Fibroblast of gingiva (primary cell): ENCODE measurements around the gene OPA3.
"Not testable (repeated sequence)": the region's sequence is repeated elsewhere in the genome, so short reads cannot be mapped to it uniquely, and the experiment has no call there.

ENCODE experiments used
- DNase-seq: peaks from one replicate; pipeline ENCODE4 v3.0.0-alpha.2; 2011; ENCODE audit warnings: low read depth

Gene OPA3

DNA sequence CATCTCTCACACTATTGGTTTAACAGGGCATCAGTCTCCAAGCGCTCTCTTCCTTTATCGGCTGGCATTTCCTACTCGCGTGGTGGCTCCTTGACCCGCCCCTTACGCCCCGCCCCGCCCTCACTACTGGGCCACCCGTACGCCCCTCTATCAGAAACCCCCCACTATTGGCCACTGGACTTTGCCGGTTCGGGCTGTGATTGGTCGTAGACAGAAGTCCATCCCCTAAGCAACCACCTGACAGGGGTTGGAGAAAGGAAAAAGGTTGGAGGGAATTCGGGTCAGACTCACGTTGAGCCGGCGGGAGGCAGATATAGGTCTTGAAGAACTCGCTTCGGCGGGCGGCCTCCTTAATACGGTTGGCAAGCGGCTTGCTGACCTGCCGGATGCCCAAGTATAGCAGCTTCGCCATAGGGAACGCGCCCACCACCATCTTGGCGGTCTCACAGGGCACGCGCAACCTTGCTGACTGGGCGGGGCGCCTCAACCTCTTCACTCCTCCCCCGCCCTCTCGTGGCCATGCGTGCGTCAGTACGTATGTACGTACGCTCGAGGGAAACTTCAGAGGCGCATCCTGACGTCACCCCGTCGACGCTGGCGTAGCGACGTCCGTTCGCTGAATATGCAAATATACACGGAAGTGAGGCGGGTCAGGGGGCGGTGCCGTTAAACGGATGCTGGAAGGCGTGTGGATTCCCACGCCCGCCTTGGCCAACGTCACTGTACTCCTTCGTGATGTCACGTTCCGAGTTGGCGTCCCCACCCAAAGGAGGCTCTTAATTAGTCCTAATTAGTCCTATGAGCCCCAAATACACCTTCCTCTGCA lies at the start of gene OPA3:
OPA3 (minus strand) TSS at position 471 of the 826 bp plus-strand sequence; CDS start at position 433, 38 bp downstream.
- DNase-seq = peak; percentile 100

DNA sequence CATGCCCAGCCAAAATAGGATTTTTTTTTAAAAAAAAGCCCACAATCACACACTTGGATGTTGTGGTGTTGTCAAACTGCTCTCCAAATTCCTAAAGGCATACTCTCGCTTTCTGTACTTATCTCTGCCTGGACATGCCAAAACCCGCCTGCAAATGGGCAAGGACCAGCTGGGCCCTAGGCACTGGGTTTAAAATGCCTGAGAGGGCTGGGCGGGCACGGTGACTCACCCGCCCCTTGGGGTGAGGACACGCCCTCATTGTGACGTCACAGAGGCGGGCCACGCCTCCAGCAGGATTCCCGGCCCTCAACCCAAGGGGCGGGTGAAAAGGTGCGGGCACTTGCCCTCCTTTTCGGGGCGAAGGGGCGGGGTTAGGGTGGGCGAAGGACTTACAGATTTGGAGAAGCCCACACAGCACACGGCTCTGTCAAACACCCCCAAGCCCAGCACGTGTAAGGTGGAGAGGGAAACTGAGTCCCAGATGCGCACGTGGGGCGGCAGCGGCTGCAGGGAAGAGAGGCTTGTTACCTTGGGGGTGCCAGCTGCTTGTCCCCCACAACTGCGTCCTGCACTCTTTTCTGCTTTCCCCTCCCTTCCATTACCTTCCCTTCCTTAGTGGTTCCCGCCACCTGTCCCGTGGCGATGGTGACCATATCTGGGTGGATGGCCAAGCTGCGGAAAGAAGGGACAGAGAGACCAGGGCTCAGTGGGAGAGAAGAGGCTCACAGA lies 48.0 kb upstream of the OPA3 start:
- DNase-seq = peak; percentile 92

DNA sequence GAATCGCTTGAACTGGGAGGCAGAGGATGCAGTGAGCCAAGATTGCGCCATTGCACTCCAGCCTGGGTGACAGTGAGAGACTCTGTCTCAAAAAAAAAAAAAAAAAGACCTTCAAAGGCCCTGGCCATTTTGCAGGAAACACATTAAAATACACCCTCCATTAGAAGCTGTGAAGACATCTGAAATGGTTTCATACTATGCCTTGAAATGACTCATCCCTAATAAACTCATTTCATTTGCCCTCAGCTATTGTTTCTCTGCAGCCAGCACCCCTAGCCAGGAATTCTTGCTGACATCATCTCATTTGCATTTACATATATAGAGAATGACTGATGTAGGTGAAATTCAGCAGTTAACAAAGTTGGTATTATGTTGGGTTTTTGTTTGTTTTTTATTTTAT lies 45.9 kb upstream of the OPA3 start:
- peak; percentile 85 for DNase-seq

DNA sequence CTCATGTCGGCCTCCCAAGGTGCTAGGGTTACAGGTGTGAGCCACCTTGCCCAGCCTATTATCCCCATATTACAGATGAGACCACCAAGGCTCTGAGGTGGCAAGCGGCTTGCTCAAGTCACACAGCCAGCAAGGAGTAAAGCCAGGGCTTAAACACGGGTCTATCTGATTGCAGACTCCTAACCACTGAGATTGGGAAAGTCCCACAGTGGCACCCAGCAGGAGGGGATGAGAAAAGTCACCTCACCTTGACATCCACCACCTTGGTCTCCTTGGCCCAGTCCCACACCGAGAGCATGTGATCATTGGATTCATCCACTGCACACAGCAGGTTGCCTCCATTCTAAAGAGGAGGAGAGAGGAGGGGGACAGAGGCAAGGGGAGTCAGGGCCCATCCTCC lies 45.1 kb upstream of the OPA3 start:
- DNase-seq = no peak

DNA sequence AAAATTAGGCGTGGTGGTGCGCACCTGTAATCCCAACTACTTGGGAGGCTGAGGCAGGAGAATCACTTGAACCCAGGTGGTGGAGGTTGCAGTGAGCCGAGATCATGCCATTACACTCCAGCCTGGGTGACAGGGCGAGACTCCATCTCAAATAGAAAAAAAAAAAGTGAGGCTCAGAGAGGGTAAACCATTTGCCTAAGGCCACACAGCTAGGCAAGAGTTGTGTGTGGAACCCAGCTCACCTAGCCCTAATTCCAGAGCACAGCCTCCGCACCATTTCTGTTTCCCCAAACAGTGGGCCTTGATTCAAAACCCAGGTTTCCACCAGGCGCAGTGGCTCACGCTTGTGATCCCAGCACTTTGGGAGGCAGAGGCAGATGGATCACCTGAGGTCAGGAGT lies 43.6 kb upstream of the OPA3 start:
- DNase-seq = not testable (repeated sequence)

DNA sequence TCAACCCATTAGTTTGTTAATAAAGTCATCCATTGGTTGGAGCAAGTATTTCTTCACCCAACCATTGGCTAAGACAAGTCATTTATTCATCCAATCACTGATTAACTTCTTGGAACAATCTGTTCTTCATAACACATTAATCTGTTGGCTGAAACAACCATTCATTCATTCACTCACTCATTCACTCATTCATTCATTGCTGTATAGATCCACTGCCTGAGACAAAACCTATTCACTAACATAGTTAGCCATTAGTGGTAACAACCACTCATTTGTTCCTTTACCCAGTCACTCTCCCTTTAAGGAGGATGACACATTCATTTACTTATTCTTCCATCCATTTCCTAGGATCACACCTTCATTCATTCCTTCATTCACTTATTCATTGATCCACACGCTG lies 39.4 kb upstream of the OPA3 start:
- no peak for DNase-seq

DNA sequence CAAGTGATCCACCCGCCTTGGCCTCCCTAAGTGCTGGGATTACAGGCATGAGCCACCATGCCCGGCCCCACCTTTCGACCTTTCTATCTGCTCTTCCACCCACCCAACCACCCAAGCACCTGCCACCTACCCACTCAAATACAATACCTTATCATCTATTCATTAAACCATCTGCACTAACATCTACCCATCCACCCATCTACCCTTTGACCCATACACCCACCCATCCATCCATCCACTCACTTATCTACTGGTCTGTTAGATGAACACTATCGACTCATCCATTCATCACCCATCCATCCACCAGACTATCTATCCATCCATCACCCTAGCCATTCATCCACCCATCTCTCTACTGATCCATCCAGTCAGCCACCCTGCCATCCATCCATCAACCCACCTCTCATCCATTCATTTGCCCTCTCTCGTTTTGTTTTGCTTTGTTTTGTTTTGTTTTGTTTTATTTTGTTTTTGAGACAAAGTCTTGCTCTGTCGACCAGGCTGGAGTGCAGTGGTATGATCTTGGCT lies 37.4 kb upstream of the OPA3 start:
- no peak for DNase-seq

DNA sequence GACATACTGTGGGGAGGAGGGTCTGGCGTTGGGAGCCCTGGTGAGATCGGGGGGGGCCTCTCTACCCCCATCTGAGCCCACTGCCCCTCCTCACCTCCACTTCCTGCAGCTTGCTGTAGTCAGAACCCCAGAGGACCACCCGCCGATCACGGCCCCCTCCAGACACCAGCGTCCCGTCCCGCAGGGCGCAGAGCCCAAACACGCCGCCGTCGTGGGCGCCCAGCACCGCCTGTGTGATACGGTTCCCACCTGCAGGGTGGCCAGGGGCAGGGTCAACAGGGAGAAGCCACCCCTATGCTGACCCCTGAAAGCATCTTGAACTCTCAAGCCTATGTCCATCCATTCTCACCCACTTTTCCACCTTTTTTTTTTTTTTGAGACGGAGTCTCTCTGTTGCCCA lies 36.8 kb upstream of the OPA3 start:
- no peak for DNase-seq

DNA sequence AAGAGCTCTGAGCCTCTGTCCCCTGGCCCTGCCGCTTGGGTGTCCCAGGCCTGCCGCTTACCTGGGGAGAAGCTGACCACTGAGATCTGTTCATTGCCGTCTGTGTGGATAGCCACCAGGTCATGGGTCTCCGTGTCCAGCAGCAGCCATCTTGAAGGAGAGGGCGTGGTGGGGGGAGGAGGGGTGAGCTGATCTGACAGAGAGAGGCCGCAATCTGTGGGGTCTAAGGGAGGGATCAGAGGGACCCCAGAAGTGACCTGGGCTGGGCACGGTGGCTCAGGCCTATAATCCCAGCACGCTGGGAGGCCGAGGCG lies 32.1 kb upstream of the OPA3 start:
- DNase-seq = no peak

DNA sequence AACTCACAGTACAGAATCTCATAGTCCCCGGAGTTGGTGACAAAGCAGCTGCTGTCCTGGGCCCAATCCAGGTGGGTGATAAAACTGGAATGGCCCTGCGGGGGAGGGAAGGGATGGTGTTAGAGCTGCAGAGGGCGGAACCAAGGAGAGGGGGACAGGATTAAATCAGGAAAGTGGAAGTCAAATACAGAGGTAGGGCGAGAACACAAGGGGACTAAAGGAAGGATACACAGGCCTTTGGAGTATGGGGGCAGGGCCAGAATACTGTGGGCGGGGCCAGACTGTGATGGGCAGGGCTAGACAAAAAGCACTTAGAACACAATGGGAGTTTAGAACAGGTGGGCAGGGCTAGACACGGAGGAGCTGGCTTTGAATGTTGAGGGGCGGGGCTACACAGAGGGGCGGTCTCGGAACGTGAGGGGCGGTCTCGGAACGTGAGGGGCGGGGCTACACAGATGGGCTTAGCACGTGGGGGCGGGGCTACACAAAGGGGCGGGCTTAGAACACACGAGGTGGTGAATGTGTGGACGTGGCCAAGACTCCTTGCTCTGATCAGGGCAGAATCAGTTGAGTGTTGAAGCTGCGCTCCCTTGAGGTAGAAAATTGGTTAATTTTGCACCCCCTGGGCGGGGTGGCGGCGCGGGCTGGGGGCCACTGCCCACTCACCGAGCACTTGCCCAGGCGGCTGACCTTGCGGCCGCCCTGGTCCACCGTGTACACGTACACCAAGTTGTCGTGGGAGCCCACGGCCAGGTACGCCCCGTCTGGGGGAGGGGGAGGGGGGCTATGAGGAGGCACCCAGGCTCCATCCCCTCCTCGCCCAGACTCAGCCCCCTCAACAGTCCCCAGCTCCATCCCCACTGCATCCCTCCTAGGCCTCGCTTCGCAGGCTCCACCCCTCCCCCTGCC lies 31.4 kb upstream of the OPA3 start:
- DNase-seq = peak; percentile 73

DNA sequence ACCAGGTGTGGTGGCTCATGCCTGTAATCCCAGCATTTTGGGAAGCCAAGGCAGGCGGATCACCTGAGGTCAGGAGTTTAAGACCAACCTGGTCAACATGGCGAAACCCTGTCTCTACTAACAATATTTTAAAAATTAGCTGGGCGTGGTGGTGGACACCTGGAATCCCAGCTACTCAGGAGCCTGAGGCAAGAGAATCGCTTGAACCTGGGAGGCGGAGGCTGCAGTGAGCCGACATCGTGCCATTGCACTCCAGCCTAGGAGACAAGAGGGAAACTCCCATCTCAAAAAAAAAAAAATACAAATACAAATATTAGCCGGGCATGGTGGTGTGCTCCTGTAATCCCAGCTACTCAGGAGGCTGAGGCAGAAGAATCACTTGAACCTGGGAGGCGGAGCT lies 30.5 kb upstream of the OPA3 start:
- not testable (repeated sequence) for DNase-seq

DNA sequence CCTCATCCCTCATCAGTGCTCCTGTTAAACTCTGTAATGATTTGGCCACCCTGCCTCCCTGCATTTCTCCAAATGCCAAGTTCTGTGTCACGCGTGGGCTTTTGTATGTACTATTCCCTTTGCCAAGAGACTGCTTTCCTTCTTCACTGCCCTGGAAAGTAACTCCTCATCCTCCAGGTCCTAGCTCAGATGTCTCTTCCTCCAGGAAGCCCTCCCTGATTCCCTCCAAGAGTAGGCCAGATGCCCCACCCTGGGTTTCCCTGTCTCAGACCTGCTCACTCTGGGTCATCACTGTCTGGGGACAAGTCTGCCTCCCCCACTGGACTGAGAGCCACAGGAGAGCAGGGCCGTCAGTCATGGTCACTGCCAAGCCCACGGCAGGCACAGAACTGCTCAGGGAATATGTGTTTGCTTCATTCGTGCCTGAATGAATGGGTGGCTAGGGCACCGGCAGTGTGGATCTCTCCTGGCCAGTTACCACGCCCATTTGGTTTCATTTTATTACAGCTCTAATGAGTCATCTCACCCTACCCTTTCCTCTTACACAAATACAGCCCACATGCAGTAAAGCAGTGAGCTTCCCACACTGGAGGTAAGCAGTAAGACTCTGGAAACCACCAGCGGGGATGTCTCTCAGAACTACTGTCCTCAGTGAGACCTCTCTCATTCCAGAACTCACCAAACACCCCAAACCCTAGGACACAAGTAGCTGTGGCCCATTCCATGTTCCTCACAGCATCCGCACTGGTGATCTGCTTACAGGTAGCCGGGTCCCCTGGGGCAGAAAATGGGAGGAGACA lies 29.5 kb upstream of the OPA3 start:
- peak; percentile 65 for DNase-seq

DNA sequence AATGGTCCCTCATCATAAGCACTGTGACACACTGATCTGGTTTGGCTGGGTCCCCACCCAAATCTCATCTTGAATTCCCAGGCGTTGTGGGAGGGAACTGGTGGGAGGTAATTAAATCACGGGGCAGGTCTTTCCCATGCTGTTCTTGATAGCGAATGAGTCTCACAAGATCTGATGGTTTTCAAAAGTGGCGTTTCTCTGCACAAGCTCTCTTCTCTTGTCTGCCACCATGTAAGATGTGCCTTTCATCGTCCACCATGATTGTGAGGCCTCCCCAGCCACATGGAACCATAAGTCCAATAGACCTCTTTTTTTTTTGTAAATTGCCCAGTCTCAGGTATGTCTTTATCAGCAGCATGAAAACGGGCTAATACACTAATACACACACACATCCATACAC lies 24.3 kb upstream of the OPA3 start:
- no peak for DNase-seq

DNA sequence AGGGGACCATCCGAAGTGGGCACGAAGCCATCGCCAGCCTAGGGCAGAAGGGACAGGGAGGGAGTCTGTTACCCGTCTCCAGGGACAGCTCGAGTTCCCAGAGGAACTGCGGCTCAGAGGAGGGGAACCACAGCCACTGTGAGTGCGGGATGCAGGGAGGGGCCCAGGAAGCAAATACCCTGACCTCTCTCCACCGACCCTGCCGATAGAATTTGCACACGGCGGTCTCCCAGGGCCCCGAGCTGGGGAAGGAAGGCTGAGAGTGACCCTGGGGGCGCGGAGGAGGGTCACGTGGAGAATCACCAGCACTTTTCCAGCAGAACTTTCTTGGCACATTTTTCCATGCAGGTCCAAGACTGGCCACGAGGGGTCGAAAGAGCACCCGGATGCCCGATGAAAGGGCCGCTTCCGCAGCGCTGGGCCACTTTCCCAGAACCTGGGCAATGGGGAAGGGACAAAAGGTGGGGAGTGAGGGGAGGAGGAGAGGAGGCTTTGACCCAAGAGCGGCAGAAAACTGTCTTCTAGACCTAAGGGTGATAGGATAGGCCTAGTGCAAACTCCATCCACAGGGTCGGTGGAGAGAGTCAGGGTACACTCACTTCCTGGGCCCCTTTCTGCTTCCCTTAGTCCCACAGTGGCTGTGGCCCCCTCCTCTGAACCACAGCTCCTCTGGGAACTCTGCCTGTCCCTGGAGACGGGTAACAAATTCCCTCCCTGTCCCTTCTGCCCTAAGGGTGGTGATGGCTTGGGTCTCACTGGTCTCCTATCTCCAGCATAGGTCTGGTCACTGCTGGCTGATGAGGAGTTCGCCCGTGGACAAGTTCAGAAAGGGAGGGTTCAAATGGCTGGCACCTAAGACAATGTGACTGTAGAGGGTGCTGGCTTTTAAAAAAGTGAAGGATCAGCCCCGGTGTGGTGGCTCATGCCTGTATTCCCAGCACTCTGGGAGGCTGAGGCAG lies 22.7 kb upstream of the OPA3 start:
- DNase-seq = peak; percentile 52

DNA sequence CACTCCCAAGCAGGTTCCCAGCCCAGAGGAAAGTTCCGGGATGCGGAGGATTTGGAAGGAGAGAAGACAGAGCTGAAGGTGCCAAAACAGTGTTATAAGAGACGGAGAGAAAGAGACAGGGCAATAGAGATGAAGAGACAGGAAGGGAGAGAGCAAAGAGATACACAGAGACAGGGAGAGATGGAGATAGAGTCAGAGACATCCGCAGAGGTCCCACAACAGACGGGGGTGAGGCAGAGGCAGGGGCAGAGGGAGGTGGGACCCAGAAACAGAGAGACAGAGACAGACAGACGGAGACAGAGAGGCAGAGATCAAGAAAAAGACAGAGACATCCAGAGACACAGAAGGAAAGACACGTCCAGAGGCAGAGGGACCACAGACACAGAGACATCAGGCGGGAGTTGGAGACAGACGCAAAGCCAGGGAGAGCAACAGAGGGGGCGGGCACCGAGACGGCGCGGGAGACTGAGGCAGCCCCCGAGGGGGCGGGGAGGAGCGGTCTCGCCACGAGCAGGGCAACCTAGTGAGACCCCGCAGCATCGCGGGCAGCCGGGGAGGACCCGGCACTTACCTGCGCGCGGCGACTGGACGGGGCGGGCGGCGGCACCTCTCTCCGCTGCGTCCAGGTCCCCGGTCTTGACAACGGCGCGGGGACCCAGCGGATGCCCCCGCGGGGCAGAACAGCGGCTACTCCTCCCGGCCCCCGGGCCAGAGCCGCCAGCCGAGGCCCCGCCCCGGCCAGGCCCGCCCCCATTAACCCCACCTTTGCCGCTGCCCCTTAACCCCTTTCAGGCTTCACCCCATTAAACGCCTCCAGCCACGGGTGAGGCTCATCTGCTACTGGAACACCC lies 17.1 kb upstream of the OPA3 start, which contains the start of gene GPR4:
GPR4 (minus strand) TSS at position 689 of the 851 bp plus-strand sequence. CDS start 10,346 bp downstream, outside the sequence.
- DNase-seq = no peak

DNA sequence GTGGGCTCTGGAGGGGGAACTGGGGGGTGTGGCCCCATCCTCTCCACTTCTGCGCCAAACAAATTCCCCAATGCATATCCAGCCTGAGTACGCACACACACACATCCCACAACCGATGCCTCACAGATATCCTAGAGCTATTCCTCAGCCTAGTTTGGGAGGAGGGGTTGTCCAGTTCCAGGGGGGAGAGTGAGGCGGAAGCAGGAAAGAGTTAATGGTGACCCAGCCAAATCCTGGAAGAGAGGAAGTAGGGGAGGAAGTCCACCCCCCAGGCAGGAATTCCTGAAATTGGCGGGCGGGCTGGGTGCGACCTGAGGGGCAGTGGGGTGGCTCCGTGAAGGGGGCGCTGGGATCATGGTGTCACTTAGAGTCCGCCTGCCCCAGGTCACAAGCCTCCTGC lies 16.5 kb upstream of the OPA3 start:
- DNase-seq = no peak

DNA sequence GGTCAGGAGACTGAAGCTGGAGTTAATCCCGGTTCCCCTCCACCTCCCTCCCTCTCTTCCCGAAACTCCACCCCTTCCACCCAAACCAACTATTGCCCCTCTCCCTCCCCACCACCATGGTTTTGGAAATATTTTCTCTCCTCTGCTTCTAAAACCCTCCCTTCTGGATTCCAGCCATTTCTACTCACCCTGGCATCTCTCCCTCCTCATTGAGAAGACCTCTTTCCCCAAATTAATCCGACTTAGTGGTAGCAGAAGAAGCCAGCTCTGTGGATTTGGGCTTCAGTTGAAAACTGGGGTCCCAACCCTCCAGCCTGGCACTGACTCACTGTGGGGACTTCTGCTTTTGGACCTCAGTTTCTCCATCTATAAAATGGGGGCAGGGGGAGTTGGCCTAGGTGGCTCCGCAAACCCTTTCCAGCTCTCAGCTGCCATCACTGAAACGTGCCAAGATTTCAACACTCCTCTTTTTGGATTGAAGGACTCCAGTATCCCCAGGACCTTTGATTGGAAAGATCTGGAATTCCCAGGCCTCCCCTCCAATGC lies 15.8 kb upstream of the OPA3 start:
- no peak for DNase-seq

DNA sequence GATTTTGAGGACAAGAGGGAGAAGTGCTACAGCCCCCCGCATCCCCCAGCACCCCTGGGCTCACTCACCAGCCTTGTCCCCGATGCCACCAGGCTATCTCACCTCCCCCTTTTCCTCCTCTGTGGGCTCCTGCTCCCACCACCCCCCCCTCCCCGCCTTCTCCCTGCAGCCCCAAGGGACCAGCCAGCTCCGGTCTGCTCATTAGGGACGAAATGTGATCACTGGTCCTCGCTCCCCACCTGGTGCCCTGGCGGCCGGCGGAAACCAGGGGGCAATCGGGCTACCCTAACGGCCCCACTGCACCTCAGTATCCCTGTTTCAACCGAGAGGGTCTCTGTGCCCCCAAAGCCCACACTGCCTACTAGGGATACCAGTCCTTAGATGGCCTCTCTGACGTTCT lies 14.7 kb upstream of the OPA3 start:
- no peak for DNase-seq
